NCI-H446 (cell line): ENCODE data around the gene AGXT2.

Experiments
- DNase-seq, 2 experiments: peaks; one replicate each; lab custom pipeline; 2025; lab: John Stamatoyannopoulos, UW

Gene AGXT2, protein sequence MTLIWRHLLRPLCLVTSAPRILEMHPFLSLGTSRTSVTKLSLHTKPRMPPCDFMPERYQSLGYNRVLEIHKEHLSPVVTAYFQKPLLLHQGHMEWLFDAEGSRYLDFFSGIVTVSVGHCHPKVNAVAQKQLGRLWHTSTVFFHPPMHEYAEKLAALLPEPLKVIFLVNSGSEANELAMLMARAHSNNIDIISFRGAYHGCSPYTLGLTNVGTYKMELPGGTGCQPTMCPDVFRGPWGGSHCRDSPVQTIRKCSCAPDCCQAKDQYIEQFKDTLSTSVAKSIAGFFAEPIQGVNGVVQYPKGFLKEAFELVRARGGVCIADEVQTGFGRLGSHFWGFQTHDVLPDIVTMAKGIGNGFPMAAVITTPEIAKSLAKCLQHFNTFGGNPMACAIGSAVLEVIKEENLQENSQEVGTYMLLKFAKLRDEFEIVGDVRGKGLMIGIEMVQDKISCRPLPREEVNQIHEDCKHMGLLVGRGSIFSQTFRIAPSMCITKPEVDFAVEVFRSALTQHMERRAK

GRCh38 chr5:35047785-35048404 is at the start of gene AGXT2:
Gene AGXT2, minus strand, starts transcription at chr5:35047949. Its CDS starts 57 bp downstream, at chr5:35047892.
- DNase-seq: no peak

GRCh38 chr5:35096932-35097331 is 49.2 kb upstream of the AGXT2 start:
- no peak for DNase-seq

- DNase-seq: peak; percentile 91 to 99
These were observed 48.5 kb upstream of the AGXT2 start for GRCh38 chr5:35096216-35096615.

GRCh38 chr5:35095366-35095765 is 47.6 kb upstream of the AGXT2 start:
- DNase-seq: peak in 1 of 2 experiments; percentile 49

DNA sequence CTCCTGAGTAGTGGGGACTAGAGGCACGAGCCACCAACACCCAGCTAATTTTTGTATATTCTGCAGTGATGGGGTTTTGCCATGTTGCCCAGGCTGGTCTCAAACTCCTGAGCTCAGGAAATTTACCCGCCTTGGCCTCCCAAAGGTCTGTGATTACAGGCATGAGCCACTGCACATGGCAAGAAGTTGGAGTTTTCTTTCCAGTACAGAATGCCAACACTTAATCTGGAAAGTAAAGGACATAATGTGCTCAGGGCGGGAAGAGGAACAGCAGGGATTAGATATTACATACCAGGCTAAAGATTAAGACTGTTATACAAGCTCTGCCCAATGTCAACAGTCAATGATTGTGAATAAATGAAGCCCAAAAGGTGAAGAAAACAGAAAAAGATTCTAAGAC is 47.2 kb upstream of the AGXT2 start:
- DNase-seq: peak in 1 of 2 experiments; percentile 49

- DNase-seq: no peak
These were observed 45.0 kb upstream of the AGXT2 start for GRCh38 chr5:35092703-35093102.

DNA sequence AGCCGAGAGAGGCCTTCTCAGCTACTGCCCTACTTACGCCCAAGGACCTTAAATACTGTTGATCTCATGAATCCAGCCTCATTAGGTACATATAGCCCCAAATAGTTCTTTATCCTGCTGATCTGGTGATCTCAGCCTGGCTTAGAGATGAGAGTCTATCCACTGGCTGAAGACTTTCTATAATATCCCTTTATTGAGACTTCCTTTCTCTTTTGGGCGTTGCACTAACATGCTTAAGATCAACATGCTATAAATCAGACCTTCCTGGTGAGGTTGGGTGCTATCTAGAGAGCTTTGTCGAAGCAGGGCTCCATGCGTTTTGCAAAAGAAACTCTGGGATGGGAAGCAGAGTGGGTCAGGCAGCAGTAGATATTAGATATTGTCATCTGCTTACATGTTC is 44.0 kb upstream of the AGXT2 start:
- no peak for DNase-seq

- peak; percentile 75 to 78 for DNase-seq
These were observed 41.9 kb upstream of the AGXT2 start for GRCh38 chr5:35089334-35090314.

- DNase-seq: no peak
These were observed 40.2 kb upstream of the AGXT2 start for GRCh38 chr5:35087991-35088390.

DNA sequence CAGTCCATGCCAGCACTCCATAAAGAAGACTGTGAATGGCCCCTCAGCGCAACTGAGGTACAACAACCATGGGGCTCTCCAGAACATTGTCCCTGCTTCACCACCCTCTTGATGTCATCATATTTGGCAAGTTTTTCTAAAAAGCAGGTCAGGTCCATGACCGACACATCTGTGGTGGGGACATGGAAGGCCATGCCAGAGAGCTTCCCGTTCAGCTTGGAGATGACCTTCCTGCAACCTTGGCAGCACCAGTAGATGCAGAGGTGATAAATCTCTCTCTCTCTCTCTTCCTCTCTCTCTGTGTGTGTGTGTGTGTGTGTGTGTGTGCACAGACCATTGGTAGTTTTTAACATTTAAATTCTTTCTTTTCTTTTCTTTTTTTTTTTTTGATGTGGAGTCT is 35.4 kb upstream of the AGXT2 start:
- DNase-seq: no peak

DNA sequence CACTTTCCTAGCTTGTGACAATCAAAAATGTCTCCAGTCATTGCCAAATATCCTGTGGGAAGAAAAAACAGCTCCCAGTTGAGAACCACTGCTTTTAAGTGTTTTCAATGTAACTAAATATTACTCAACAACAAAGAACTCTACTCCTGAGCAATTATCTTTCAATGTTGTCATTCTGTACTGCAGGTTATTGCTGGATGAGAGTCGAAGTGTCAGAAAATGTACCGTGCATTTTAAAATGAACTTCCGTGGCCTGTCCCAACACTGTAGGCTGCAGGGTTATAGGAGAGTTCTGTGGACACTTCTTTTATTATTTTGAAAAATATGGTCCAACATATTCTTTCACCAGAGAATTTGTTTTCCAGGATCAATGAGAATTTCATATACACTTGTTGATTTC is 34.8 kb upstream of the AGXT2 start:
- no peak for DNase-seq

DNA sequence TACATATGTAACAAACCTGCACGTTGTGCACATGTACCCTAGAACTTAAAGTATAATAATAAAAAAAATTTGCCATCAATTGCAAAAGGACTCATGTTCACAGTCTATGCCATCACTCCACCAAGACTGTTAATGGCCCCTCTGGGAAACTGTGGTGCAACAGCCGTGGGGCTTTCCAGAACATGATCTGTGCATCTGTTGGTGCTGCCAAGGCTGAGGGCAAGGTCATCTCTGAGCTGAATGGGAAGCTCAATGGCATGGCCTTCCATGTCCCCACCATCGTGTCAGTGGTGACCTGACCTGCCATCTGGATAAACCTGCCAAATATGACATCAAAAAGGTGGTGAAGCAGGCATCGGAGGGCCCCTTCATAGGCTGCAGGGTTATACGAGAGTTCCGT is 33.4 kb upstream of the AGXT2 start:
- no peak for DNase-seq

GRCh38 chr5:35073160-35073559 is 25.4 kb upstream of the AGXT2 start:
- DNase-seq: peak in 1 of 2 experiments; percentile 47

- DNase-seq: no peak
These were observed 21.4 kb upstream of the AGXT2 start for GRCh38 chr5:35069188-35069587.

DNA sequence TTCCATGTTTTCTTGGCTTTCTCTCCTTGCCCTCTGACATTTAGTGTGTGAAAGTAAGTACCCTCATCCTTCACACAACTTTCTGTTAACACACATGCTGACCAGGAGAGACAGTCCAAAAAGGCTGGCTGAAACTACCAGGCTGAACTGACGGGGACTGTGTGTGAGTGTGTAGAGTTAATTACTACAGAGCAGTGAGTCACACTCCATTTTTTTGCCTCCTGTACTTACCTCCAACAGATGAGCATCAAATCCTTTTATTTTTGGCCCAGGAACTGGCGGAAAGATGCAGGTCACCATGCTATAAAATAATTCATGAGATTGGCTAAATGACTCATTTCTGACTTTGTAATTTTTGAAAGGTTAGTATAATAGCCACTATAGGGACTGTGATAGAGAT is 20.2 kb upstream of the AGXT2 start:
- DNase-seq: no peak

DNA sequence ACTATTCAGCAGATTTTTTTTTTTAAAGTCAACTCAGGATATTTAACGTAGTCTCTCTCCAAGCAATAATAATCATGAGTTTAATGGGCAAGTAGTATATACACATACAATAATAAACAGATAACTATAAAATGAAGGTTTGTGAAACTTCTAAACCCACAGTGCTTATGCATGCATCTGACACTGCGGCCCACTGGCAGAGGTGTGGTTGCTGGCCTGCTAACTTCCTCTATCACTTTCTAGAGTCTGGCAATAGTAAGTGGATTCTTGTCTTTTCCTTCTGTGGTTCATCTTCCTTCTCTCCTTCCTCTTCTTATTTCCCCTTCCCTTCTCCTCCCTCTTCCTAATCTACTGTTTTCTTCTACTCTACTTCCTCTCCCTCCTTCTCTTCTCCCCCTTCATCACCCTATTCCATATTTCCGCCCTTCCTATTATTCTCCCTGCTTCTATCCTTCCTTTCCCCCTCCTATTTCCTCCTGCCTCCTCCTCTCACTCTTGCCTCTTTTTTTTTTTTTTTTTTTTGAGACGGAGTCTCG is 18.6 kb upstream of the AGXT2 start:
- DNase-seq: no peak

DNA sequence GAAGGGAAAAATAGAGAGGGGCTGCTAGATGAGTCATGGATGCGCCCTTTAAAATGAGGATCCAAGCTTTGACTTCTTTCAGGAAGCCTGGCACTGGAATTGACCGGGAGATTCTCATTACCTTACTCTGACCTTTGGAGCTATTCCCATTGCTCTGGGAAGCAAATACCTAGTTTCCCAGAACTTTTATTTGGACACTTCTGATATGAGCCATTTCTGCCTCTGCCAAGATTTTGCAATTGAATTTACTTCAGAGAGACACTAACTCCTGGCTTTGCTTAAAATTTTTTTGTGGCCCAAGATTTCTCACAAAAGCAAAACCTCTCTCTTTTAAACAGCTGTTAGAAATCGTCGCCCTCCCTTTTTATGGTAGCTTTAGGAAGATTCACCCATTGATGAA is 15.7 kb upstream of the AGXT2 start:
- no peak for DNase-seq

- no peak for DNase-seq
These were observed 13.5 kb upstream of the AGXT2 start for GRCh38 chr5:35061211-35061770.

DNA sequence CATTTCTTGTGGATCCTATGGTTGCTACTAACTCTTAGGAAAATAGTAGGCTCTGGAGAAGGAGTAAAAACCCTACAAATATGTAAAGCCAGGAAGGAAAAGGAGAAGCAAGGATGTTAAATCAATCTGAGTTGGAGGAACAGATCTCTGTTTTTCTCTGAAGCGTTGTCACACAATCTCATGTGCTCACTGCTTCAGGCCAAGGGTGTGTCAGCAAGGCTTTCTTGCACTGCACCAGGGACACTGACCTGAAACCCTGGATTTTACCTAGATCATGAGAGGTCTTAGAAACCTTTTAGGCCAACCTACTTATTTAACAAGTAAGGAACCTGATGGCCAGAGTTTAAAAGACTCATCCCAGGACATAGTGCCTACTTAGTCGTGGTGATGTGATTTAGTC is 12.5 kb upstream of the AGXT2 start:
- no peak for DNase-seq

- no peak for DNase-seq
These were observed 11.5 kb upstream of the AGXT2 start for GRCh38 chr5:35059251-35059650.

- no peak for DNase-seq
These were observed 10.6 kb upstream of the AGXT2 start for GRCh38 chr5:35058374-35058788.

- DNase-seq: no peak
These were observed 8.9 kb upstream of the AGXT2 start for GRCh38 chr5:35056686-35057085.
